ENCODE results near the gene TH.
"Not testable (repeated sequence)": the region's sequence is repeated elsewhere in the genome, so short reads cannot be mapped to it uniquely, and the experiment has no call there.

The TH gene

GRCh38 chr11:2126520-2127085 lies 45.0 kb downstream of the TH start:
- no peaks in the 10 kb centered on the region for H3K4me1 Mint-ChIP-seq (ENCODE audit: low read depth)
- H3K9me3 Mint-ChIP-seq, result peaks cover 4% of the 10 kb centered on the region
- H3K27me3 Mint-ChIP-seq (ENCODE audit: low read depth), result peaks cover 9% of the 10 kb centered on the region
- no peak overlapping the region for H3K4me3 Mint-ChIP-seq
- no peaks in the 10 kb centered on the region for H3K36me3 Mint-ChIP-seq (ENCODE audit: low read depth)
- no peak overlapping the region for H3K27ac Mint-ChIP-seq

- H3K4me1 Mint-ChIP-seq (ENCODE audit: low read depth); H3K4me3 Mint-ChIP-seq; H3K9me3 Mint-ChIP-seq; H3K27ac Mint-ChIP-seq; H3K27me3 Mint-ChIP-seq (ENCODE audit: low read depth); H3K36me3 Mint-ChIP-seq (ENCODE audit: low read depth): not testable (repeated sequence)
Measured at GRCh38 chr11:2124736-2125484, 46.7 kb downstream of the TH start.

- H3K36me3 Mint-ChIP-seq (ENCODE audit: low read depth), result no peaks in the 10 kb centered on the region
Measured at GRCh38 chr11:2123628-2123960, 48.0 kb downstream of the TH start.

GRCh38 chr11:2122907-2123627 lies 48.5 kb downstream of the TH start:
- H3K36me3 Mint-ChIP-seq (ENCODE audit: low read depth), result no peaks in the 10 kb centered on the region
- H3K27ac Mint-ChIP-seq, result no peak overlapping the region
- H3K4me3 Mint-ChIP-seq, result no peak overlapping the region
- peaks cover 8% of the 10 kb centered on the region for H3K27me3 Mint-ChIP-seq (ENCODE audit: low read depth)
- H3K9me3 Mint-ChIP-seq, result no peaks in the 10 kb centered on the region
- no peaks in the 10 kb centered on the region for H3K4me1 Mint-ChIP-seq (ENCODE audit: low read depth)

More at GRCh38 chr11:2123628-2123960, 48.0 kb downstream of the TH start:
- Mint-ChIP-seq H3K27ac (no peak overlapping the region), H3K4me3 (no peak overlapping the region), H3K4me1 (ENCODE audit: low read depth) (no peaks in the 10 kb centered on the region), H3K9me3 (no peaks in the 10 kb centered on the region), H3K27me3 (ENCODE audit: low read depth) (peaks cover 4% of the 10 kb centered on the region)

GRCh38 chr11:2122222-2122906 lies 49.3 kb downstream of the TH start:
- Mint-ChIP-seq H3K27ac (no peak overlapping the region), H3K36me3 (ENCODE audit: low read depth) (no peaks in the 10 kb centered on the region), H3K4me1 (ENCODE audit: low read depth) (no peaks in the 10 kb centered on the region), H3K27me3 (ENCODE audit: low read depth) (peaks cover 8% of the 10 kb centered on the region), H3K4me3 (no peak overlapping the region), H3K9me3 (no peaks in the 10 kb centered on the region)

GRCh38 chr11:2121227-2122130 lies 50.1 kb downstream of the TH start:
- Mint-ChIP-seq H3K4me1 (ENCODE audit: low read depth) (no peaks in the 10 kb centered on the region), H3K4me3 (no peak overlapping the region), H3K36me3 (ENCODE audit: low read depth) (no peaks in the 10 kb centered on the region), H3K27me3 (ENCODE audit: low read depth) (peaks cover 8% of the 10 kb centered on the region), H3K9me3 (no peaks in the 10 kb centered on the region), H3K27ac (no peak overlapping the region)

- Mint-ChIP-seq H3K27me3 (ENCODE audit: low read depth) (peaks cover 12% of the 10 kb centered on the region), H3K4me3 (no peak overlapping the region), H3K27ac (no peak overlapping the region), H3K36me3 (ENCODE audit: low read depth) (no peaks in the 10 kb centered on the region), H3K9me3 (no peaks in the 10 kb centered on the region), H3K4me1 (ENCODE audit: low read depth) (no peaks in the 10 kb centered on the region)
Measured at GRCh38 chr11:2120359-2121100, 51.1 kb downstream of the TH start.

- H3K9me3 Mint-ChIP-seq, result no peaks in the 10 kb centered on the region
- H3K27me3 Mint-ChIP-seq (ENCODE audit: low read depth), result peaks cover 8% of the 10 kb centered on the region
- no peak overlapping the region for H3K4me3 Mint-ChIP-seq
- H3K27ac Mint-ChIP-seq, result no peak overlapping the region
- no peaks in the 10 kb centered on the region for H3K4me1 Mint-ChIP-seq (ENCODE audit: low read depth)
- no peaks in the 10 kb centered on the region for H3K36me3 Mint-ChIP-seq (ENCODE audit: low read depth)
Measured at GRCh38 chr11:2118677-2119076, 52.9 kb downstream of the TH start.

GRCh38 chr11:2116680-2117079 lies 54.9 kb downstream of the TH start:
- no peaks in the 10 kb centered on the region for H3K9me3 Mint-ChIP-seq
- no peaks in the 10 kb centered on the region for H3K4me1 Mint-ChIP-seq (ENCODE audit: low read depth)
- H3K27me3 Mint-ChIP-seq (ENCODE audit: low read depth), result peaks cover 8% of the 10 kb centered on the region
- no peak overlapping the region for H3K4me3 Mint-ChIP-seq
- no peaks in the 10 kb centered on the region for H3K36me3 Mint-ChIP-seq (ENCODE audit: low read depth)
- no peak overlapping the region for H3K27ac Mint-ChIP-seq

- Mint-ChIP-seq H3K9me3 (no peaks in the 10 kb centered on the region), H3K36me3 (ENCODE audit: low read depth) (no peaks in the 10 kb centered on the region), H3K4me1 (ENCODE audit: low read depth) (no peaks in the 10 kb centered on the region), H3K27ac (no peak overlapping the region), H3K27me3 (ENCODE audit: low read depth) (peaks cover 13% of the 10 kb centered on the region), H3K4me3 (no peak overlapping the region)
Measured at GRCh38 chr11:2115308-2115707, 56.3 kb downstream of the TH start.

- Mint-ChIP-seq H3K9me3 (no peaks in the 10 kb centered on the region), H3K27ac (no peak overlapping the region), H3K4me3 (no peak overlapping the region), H3K27me3 (ENCODE audit: low read depth) (peaks cover 18% of the 10 kb centered on the region), H3K4me1 (ENCODE audit: low read depth) (no peaks in the 10 kb centered on the region), H3K36me3 (ENCODE audit: low read depth) (no peaks in the 10 kb centered on the region)
Measured at GRCh38 chr11:2114430-2115241, 57.0 kb downstream of the TH start.

Measured in T-helper 1 cell treated with Interleukin-12 subunit alpha and Interleukin-12 subunit beta and Interleukin-4 antibody, amounts not matched to agents 30 μg/mL and 1 μg/mL, for 36 hours (primary cell).